Measurements from ENCODE around the gene NFIB.
A peak's percentile ranks its signal among the peaks of the same experiment; 100 is the strongest.

Gene NFIB

GRCh38 chr9:14318934-14319580 is 5.1 kb upstream of the NFIB start:
- no peak for DNase-seq (ENCODE audit: low spot score)

DNA sequence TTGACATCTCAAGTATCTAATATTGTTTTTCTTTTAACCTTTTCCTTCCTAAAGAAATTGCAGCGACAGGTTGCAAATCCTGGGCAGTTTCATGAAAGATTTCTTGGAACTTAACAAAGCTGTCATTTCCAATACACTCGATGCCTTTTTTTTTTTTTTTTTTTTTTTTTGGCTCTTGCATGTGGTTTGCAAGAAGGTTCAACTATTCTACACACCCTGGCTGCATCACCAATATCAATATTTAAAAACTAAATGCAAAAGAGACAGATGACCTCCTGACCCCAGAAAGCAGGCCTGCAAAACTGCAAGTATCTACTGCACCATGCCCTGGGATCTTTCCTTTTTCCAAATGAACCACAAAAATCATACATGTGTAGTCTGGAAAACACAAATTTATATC is 4.4 kb upstream of the NFIB start:
- no peak for DNase-seq (ENCODE audit: low spot score)

GRCh38 chr9:14317667-14318320 is 3.9 kb upstream of the NFIB start:
- DNase-seq (ENCODE audit: low spot score) = no peak

- DNase-seq (ENCODE audit: low spot score) = no peak
These were observed 2.8 kb upstream of the NFIB start for GRCh38 chr9:14316602-14317300.

DNA sequence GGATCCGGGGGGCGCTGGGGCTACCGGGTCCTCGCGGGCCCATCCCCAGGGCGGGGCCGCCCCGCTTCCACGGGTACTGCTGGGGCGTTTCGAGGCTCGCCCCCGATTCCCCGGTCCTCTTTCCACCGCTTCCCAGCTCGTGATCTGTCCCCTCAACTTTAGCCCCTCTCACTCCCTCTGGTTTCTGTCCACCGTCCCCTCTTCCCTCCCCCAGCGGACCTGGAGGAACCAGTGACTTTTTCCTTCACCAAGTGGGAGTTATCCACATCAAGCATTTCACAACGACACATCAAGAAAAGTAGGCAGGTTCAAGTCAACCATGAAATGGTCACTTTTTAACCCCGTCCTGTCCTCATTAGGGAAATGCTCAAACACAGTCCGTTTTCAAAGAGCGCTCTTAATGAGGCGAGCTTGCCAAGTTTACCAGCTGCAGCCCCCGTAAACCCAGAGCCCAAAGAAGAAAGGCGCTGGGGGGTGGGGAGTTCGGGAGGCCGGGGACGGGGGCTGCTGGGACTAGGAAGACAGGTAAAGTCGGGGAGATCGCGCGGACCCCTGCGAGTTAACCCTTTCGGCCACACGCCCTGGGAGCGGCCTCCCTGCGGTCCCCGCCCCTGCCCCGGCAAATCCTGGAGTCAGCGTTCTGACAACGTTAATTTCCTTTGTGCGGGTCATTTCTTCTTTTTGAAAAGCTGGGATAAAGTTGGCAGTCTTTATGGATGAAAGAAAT is 2.1 kb upstream of the NFIB start:
- peak; percentile 32 for DNase-seq (ENCODE audit: low spot score)

DNA sequence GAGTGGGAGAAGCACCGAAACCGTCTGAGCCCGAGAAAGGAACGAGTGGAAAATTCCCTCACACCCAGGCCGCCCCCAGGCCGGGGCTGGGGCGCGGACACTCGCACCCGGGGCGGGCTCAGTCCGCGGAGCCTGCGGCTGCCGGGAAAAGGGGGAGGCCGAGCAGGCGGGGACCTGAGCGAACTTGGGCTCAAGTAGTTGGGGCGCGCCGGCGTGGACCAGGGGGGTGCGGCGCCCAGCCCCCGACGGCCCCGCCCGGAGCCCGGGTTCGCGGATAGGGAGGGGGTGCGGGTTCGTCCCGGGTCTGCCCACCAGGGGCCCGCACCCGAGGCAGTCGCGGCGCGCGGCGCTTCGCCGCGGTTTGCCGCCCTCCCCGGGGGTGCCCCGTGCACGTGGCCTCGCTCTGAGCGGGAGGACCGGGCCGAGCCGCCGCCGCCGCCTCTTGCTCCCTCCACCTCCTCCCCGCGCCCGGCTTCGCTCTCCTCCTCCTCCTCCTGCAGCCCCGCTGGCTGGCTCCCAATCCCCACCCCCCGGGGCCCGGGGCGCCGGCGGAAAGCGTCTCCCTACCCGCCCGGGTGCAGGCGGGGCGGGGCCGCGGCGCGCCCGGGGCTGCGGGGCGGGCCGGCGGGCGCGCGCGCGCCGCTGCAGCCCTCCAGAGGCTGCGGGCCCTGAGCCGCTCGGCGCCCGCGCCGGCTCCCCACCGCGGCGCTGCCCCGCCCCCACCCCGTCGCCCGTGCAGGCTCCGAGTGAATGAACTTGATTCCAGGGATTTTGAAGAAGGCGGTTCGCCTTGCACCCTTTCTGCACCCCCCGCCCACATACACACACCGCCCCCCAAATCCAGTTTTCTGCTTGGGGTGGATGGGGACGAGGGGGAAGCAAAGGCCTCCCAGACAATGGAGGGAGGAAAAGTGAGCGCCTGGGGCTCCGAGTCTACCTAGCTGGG is 1.3 kb upstream of the NFIB start:
- DNase-seq (ENCODE audit: low spot score) = peak; percentile 73

DNA sequence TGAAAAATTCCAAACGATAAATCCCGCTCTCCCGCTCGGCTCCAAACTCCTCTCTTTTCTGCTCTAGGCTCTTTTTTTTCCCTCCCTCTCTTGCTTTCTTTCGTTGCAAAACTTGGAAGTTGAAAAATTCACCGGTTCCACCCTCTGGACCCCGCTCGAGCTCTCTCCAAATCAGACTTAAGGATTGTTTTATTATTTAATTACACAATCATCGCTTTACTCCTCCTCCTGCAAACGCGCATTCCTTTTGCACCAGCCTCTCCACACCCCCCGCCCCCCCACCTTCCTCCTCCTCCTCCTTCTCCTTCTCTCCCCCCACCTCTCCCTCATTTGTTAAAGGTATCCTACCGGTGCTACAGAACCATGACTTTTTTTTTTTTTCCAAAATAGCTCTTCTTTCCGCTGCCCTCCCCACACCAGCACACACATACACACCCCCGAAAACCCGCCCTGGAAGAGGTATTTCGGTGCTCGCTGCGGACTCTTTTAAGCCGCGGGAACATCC is 535 bp upstream of the NFIB start:
- peak; percentile 82 for DNase-seq (ENCODE audit: low spot score)

DNA sequence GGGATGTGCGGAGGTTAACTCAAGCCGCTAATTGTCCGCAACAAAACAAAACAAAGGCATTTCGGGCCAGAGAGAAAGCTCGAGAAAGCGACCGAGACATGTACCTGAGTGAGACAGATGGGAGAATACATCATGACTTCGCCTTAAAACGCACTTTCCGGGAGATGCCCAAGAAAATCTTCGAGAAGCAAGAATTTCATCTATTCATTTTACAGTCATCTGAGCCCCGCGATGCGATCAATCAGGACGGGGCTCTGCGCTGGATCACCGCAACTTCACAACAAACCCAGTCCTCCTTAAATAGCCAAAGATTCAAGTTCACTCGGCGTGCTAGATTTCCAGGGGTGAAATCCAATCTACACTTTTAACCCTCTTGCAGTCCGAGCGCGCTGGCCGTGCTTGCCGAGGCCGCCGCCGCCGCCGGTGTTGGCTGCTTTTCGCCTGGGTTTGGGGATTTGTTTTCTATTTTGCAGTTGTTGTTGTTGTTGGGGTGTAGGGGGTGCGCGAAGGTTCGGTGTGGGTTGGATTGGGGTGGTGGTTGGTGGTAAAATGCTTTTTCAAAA is 482 bp downstream of the NFIB start:
- no peak for DNase-seq (ENCODE audit: low spot score)

GRCh38 chr9:14312719-14313377 is 1.1 kb downstream of the NFIB start:
- peak; percentile 24 for DNase-seq (ENCODE audit: low spot score)

- no peak for DNase-seq (ENCODE audit: low spot score)
These were observed 1.8 kb downstream of the NFIB start for GRCh38 chr9:14311956-14312685.

DNA sequence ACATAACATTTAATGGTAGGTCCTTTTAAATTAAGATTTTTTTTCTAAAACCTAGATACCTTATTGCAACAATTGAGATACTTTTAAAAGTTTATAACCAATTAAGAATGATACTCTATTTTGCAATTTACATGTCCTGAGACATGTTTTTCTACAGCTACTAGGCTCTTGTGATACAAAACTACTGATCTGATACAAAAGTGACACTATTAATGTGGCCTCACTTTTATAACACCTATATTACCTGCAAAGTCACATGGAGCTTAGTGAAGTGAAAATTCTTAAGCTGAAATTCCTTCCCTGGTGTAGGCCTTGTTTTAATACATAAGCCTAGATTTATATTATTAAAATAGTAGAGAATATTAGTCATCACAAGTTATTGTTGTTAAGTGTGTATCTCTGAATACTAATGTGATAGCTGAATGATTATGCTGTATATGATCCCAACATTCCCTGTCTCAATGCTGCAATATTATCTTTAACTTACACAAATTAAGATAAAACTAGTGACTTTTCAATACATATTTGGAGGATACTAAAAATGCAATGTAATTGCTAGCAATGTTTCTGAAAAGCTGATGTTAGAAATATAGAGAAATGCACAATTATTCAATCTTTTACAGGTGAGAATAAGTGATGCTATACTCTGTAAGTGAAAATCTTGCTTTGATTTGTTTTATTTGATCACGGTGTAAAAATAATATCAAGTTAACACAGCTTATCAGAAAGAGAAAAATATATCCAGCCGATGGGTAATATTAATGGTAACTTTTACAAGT is 2.6 kb downstream of the NFIB start:
- no peak for DNase-seq (ENCODE audit: low spot score)

DNA sequence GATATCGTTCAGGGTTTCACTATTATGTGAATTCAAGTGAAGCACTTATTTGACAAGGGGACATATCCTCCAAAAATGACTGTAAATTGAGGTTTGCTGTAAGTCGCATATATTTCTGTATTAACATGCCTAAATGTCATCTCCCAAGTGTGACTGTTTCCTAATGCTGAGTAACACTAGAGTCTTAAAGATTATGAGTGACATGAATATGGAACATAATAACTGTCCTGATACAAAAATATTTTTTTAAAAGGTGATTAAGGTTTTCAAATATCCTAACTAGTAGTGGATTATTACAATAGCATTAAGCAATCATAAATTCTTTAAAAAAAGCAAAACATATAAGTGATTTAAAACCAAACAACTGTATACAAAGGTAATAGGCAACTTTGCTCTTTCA is 3.6 kb downstream of the NFIB start:
- no peak for DNase-seq (ENCODE audit: low spot score)

GRCh38 chr9:14309403-14309802 is 4.5 kb downstream of the NFIB start:
- no peak for DNase-seq (ENCODE audit: low spot score)

DNA sequence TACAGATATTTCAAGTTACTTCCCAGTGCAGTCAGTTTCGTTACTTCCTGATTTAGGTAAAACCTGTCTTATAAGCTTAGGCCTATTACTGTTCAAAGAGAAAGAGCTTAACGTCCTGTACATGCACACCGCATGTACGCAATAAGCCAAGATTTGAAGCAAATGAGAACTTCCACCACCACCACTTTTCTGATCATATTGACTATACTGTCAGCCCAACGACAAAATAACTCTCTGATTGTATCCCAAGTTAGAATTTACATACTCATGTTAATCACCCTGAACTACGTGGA is 5.1 kb downstream of the NFIB start:
- DNase-seq (ENCODE audit: low spot score) = no peak

GRCh38 chr9:14307989-14308852 is 5.7 kb downstream of the NFIB start:
- no peak for DNase-seq (ENCODE audit: low spot score)

- no peak for DNase-seq (ENCODE audit: low spot score)
These were observed 7.0 kb downstream of the NFIB start for GRCh38 chr9:14306672-14307660.

DNA sequence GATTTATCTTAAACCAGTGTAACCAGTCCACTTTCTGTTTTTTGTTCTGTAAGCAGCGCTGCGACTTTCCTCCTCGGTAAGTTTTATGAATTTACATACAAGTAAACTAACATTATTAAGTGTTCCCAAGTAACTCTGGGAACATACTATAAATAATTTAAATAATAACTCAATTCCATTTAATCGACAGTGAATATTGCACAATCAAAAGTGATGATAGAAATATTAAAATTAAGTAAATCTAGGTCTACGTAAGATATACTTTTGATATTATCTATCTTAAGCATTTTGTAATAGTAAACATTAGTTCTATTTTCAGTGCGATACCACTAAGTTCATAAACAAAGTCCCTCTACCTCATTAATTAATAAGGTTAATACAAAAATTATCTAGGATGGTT is 7.8 kb downstream of the NFIB start:
- DNase-seq (ENCODE audit: low spot score) = no peak
